HEK293 (cell line): ENCODE data around the gene LRP1B.

Source experiments
- MEIS1 ChIP-seq: sonication (generic); formaldehyde crosslinking; IDR thresholded peaks from 2 replicates; pipeline ENCODE4 v1.8.1; 2022; ENCODE audit warnings: missing genetic modification reagents, mild to moderate bottlenecking, borderline replicate concordance
- WT1 ChIP-seq: fragments of 450-650 bp; formaldehyde crosslinking; IDR thresholded peaks from 2 replicates; pipeline ENCODE4 v1.5.1; 2016; ENCODE audit warnings: missing biosample characterization, missing genetic modification characterization
- ZFP37 ChIP-seq: fragments of 450-650 bp; formaldehyde crosslinking; IDR thresholded peaks from 2 replicates; pipeline ENCODE4 v1.5.1; 2016; ENCODE audit warnings: missing biosample characterization, missing genetic modification characterization
- ZNF221 ChIP-seq: fragments of 450-650 bp; formaldehyde crosslinking; IDR thresholded peaks from 2 replicates; pipeline ENCODE4 v1.5.1; 2017; ENCODE audit warnings: missing biosample characterization, missing genetic modification characterization, borderline replicate concordance
- ZNF701 ChIP-seq: fragments of 450-650 bp; formaldehyde crosslinking; IDR thresholded peaks from 2 replicates; pipeline ENCODE4 v1.5.1; 2016; ENCODE audit warnings: missing biosample characterization, missing genetic modification characterization
- ZNF830 ChIP-seq: fragments of 450-650 bp; IDR thresholded peaks from 2 replicates; pipeline ENCODE4 v1.5.0; 2018; ENCODE audit warnings: missing biosample characterization, missing genetic modification characterization, low read depth, mild to moderate bottlenecking, moderate library complexity
- TF ChIP-seq, protein P1 (sequence below): fragments of 450-650 bp; formaldehyde crosslinking; conservative IDR thresholded peaks from 2 replicates; pipeline ENCODE4 v1.5.1; 2016; ENCODE audit warnings: low read depth, missing biosample characterization, missing genetic modification characterization
- TF ChIP-seq, protein P2 (sequence below): fragments of 450-650 bp; formaldehyde crosslinking; IDR thresholded peaks from 2 replicates; pipeline ENCODE4 v1.5.1; 2016; ENCODE audit warnings: missing biosample characterization, missing genetic modification characterization
- TF ChIP-seq, protein P3 (sequence below): fragments of 450-650 bp; formaldehyde crosslinking; IDR thresholded peaks from 2 replicates; pipeline ENCODE4 v1.5.1; 2017; ENCODE audit warnings: missing biosample characterization, mild to moderate bottlenecking, missing genetic modification characterization, moderate library complexity
- TF ChIP-seq, protein P4 (sequence below): fragments of 450-650 bp; IDR thresholded peaks from 2 replicates; pipeline ENCODE4 v1.5.1; 2018; ENCODE audit warnings: missing biosample characterization, missing genetic modification characterization

DNA sequence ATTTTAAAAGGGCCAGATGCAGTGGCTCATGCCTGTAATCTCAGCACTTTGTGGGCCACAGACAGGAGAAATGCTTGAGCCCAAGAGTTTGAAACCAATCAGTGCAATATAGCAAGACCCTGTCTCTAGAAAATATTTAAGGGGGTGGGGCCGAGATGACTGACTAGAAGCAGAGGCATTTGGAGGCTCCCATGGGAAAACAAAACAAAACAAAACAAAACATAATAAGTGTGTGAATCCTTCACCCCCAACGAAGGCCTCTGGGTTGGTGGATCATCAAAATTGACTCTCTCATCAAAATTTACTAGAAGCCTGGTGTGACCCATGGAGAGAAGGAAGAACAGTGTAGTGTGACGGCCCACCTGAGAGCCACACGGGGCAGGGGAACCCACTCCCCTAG, 560.9 kb downstream of the LRP1B start:
- TF ChIP-seq, protein P1, sequence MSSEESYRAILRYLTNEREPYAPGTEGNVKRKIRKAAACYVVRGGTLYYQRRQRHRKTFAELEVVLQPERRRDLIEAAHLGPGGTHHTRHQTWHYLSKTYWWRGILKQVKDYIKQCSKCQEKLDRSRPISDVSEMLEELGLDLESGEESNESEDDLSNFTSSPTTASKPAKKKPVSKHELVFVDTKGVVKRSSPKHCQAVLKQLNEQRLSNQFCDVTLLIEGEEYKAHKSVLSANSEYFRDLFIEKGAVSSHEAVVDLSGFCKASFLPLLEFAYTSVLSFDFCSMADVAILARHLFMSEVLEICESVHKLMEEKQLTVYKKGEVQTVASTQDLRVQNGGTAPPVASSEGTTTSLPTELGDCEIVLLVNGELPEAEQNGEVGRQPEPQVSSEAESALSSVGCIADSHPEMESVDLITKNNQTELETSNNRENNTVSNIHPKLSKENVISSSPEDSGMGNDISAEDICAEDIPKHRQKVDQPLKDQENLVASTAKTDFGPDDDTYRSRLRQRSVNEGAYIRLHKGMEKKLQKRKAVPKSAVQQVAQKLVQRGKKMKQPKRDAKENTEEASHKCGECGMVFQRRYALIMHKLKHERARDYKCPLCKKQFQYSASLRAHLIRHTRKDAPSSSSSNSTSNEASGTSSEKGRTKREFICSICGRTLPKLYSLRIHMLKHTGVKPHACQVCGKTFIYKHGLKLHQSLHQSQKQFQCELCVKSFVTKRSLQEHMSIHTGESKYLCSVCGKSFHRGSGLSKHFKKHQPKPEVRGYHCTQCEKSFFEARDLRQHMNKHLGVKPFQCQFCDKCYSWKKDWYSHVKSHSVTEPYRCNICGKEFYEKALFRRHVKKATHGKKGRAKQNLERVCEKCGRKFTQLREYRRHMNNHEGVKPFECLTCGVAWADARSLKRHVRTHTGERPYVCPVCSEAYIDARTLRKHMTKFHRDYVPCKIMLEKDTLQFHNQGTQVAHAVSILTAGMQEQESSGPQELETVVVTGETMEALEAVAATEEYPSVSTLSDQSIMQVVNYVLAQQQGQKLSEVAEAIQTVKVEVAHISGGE = no peak
- TF ChIP-seq ZNF701 = no peak
- no peak for TF ChIP-seq ZFP37 (tag by site-specific recombination)
- TF ChIP-seq MEIS1 (CRISPR knock-in tag) = no peak
- TF ChIP-seq, protein P2, sequence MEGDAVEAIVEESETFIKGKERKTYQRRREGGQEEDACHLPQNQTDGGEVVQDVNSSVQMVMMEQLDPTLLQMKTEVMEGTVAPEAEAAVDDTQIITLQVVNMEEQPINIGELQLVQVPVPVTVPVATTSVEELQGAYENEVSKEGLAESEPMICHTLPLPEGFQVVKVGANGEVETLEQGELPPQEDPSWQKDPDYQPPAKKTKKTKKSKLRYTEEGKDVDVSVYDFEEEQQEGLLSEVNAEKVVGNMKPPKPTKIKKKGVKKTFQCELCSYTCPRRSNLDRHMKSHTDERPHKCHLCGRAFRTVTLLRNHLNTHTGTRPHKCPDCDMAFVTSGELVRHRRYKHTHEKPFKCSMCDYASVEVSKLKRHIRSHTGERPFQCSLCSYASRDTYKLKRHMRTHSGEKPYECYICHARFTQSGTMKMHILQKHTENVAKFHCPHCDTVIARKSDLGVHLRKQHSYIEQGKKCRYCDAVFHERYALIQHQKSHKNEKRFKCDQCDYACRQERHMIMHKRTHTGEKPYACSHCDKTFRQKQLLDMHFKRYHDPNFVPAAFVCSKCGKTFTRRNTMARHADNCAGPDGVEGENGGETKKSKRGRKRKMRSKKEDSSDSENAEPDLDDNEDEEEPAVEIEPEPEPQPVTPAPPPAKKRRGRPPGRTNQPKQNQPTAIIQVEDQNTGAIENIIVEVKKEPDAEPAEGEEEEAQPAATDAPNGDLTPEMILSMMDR (tag by site-specific recombination) = no peak
- TF ChIP-seq WT1 (tag by site-specific recombination) = no peak
- TF ChIP-seq ZNF221 = no peak
- TF ChIP-seq, protein P3, sequence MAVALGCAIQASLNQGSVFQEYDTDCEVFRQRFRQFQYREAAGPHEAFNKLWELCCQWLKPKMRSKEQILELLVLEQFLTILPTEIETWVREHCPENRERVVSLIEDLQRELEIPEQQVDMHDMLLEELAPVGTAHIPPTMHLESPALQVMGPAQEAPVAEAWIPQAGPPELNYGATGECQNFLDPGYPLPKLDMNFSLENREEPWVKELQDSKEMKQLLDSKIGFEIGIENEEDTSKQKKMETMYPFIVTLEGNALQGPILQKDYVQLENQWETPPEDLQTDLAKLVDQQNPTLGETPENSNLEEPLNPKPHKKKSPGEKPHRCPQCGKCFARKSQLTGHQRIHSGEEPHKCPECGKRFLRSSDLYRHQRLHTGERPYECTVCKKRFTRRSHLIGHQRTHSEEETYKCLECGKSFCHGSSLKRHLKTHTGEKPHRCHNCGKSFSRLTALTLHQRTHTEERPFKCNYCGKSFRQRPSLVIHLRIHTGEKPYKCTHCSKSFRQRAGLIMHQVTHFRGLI (tag by site-specific recombination) = no peak
- TF ChIP-seq ZNF830 (tag by site-specific recombination) = no peak
- TF ChIP-seq, protein P4, sequence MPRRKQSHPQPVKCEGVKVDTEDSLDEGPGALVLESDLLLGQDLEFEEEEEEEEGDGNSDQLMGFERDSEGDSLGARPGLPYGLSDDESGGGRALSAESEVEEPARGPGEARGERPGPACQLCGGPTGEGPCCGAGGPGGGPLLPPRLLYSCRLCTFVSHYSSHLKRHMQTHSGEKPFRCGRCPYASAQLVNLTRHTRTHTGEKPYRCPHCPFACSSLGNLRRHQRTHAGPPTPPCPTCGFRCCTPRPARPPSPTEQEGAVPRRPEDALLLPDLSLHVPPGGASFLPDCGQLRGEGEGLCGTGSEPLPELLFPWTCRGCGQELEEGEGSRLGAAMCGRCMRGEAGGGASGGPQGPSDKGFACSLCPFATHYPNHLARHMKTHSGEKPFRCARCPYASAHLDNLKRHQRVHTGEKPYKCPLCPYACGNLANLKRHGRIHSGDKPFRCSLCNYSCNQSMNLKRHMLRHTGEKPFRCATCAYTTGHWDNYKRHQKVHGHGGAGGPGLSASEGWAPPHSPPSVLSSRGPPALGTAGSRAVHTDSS = no peak
